H1 (cell line): ENCODE results near the gene MTTP. TPM values are rescaled to one million over a fixed set of nuclear protein-coding genes. Genes with fewer than 3 reads are reported as not detected.

Experiments used
- GABPA ChIP-seq: IDR thresholded peaks from 2 replicates; pipeline ENCODE4 v1.6.1; 2011; ENCODE audit warnings: mild to moderate bottlenecking, low read length, moderate library complexity, borderline replicate concordance; ENCODE audit not compliant: insufficient read depth
- TAF1 ChIP-seq: IDR thresholded peaks from 2 replicates; pipeline ENCODE4 v1.6.1; 2011; ENCODE audit warnings: mild to moderate bottlenecking, low read depth, low read length
- polyA plus RNA-seq, 7 experiments: library from polyadenylated mRNA; depleted of rRNA in 3 of 7; stranded (reverse) in 5 of 7; unstranded in 2 of 7; fragments of >200 nt in 5 of 7; fragments of 200-250 nt in 2 of 7; gene quantifications; 1 replicate in 5 of 7; 2 replicates in 1 of 7; 4 replicates in 1 of 7; pipeline versions ENCODE4 v1.2.1 to v1.2.3, GENCODE V29; 2011 to 2013; ENCODE audit warnings: missing spikeins in 2 of 7, mixed read lengths in 2 of 7
- total RNA-seq: library from RNA; stranded (reverse); fragmentation: NEBNext Ultra II Directional; extraction: Animal tissue kit (Norgen Biotek cat#: 25700); gene quantifications from 2 replicates; pipeline ENCODE4 v1.2.1, GENCODE V29; 2021

MTTP gene
- total and polyA plus RNA-seq, 2 of the 8 experiments (the other 6 are each of a cell fraction or from before 2014, with no cell fraction given), result 0.12 to 0.26 TPM

DNA sequence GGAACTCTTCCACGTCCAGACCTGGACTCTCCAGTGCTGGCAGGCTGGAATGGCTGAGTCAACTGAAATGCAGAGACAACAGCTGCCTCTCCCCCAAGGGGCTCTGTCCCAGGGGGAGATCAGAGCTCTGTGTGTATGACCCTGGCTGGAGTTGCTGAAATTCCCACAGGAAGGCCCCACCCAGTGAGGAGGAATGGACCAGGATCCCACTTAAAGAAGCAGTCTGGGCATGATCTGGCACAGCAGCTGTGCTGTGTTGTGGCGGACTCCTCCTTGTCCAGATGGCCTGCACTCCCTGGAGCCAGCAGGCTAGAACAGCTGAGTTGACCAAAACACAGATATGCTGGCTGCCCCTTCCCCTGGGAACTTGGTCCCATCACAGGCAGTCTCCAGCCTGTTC is 38.4 kb upstream of the MTTP start (continued):
- no peak for TF ChIP-seq TAF1
- no peak for TF ChIP-seq GABPA
